Measurements from ENCODE around the gene RIMS1.
"Not testable (repeated sequence)": the region's sequence is repeated elsewhere in the genome, so short reads cannot be mapped to it uniquely, and the experiment has no call there.

RIMS1 gene

GRCh38 chr6:71908162-71908765, 21.9 kb downstream of the RIMS1 start:
- Mint-ChIP-seq H3K4me1 (ENCODE audit: low read depth) (no peaks in the 10 kb centered on the region), H3K36me3 (ENCODE audit: low read depth) (no peaks in the 10 kb centered on the region), H3K27ac (no peak overlapping the region), H3K9me3 (no peaks in the 10 kb centered on the region), H3K27me3 (ENCODE audit: low read depth) (no peaks in the 10 kb centered on the region), H3K4me3 (no peak overlapping the region)

DNA sequence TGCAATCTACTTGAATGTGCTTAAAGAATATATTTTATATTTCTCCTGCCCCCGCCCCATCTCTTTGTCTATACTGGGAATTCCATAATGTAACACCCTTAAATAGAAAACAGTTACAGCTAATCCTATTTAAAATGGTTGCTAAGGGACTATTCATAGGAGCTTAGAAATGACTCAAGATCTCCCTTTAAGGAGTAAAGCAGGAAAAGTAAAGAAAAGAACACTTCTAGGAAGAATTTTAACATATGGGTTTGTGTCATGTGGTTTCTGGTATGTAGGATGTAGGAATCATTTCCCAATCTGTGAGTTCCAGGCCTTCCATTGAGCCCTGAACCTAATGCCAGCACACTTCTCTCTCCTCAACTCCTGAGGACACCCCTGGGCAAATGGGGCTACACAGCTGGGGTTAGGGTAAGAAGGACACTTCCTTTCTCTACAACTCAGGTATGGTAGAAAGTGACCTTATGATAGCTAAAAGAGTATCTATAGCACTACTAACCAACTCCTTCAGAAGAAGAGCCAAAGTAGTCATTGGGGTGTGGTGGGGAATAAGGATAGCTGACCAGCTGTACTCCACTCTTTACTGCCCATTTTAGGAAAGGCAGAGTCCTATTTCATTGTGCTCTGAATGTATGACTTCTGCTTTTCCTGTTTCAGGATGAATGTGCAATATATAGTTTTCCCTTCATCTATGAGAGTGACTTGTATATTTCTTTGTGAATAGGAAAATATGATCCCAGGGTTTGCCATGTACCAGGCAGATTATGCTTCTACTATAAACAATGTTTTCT, 27.3 kb downstream of the RIMS1 start:
- H3K27me3 Mint-ChIP-seq (ENCODE audit: low read depth): no peaks in the 10 kb centered on the region
- H3K27ac Mint-ChIP-seq: no peak overlapping the region
- H3K4me1 Mint-ChIP-seq (ENCODE audit: low read depth): no peaks in the 10 kb centered on the region
- no peaks in the 10 kb centered on the region for H3K36me3 Mint-ChIP-seq (ENCODE audit: low read depth)
- no peak overlapping the region for H3K4me3 Mint-ChIP-seq
- H3K9me3 Mint-ChIP-seq: no peaks in the 10 kb centered on the region

DNA sequence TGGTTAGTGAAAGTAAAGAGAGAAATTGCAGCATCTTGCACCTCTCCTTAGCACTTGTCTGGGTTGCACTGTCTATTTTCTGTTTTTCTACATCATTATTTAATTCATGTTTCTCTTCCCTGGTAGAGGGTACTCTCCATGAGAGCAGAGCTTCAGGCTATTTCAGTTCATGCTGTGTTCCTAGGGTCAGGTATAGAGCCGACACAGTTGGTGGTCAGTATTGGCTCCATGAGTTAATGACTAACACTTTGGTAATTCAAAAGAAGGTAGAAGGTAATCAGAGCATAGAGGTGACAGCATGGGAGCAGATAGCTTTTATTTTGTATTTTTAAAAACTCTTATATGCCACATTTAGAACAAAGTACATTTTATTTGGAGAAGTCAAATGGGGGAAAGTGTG, 42.7 kb downstream of the RIMS1 start:
- Mint-ChIP-seq H3K27ac (no peak overlapping the region), H3K9me3 (no peaks in the 10 kb centered on the region), H3K36me3 (ENCODE audit: low read depth) (no peaks in the 10 kb centered on the region), H3K4me1 (ENCODE audit: low read depth) (no peaks in the 10 kb centered on the region), H3K27me3 (ENCODE audit: low read depth) (no peaks in the 10 kb centered on the region), H3K4me3 (no peak overlapping the region)

DNA sequence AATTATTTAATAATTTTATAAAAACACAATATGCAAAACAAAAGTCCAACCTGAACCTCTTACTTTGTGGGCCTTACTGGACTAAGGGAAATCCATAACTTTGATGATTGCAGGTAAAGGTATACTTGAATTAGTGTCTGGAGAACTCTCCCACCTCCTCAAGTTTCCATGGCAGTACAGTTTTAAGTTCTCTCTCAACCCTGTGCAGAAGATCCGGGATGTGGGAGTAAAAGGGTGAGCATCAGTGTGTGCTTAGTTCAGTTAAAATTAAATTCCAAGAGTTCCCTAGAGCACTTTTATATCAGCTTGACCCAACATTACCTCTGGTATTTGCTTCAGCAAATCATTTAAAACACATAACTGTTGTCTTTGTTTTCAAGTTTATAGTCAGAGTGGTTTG, 47.5 kb downstream of the RIMS1 start:
- H3K36me3 Mint-ChIP-seq (ENCODE audit: low read depth): no peaks in the 10 kb centered on the region
- no peak overlapping the region for H3K4me3 Mint-ChIP-seq
- no peak overlapping the region for H3K27ac Mint-ChIP-seq
- H3K4me1 Mint-ChIP-seq (ENCODE audit: low read depth): no peaks in the 10 kb centered on the region
- H3K27me3 Mint-ChIP-seq (ENCODE audit: low read depth): no peaks in the 10 kb centered on the region
- H3K9me3 Mint-ChIP-seq: no peaks in the 10 kb centered on the region

DNA sequence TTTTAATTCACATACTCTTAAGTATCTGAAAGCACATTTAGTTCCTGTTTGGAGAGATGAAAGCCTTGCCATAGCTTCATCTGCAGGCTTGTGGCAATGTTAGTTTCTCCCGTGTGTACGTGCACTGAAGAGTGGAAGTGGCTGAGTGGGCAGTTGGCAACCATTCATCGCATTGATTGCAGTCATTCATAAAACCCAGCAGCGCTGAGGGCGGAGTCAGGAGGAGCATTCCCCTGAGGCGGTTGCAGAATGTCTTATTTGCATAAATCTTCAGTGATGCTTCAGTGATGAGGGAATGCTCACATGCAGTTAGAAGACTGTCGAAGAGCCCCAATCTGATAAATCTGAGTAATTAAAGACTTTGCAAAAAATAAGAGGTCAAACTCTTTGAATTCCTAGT, 79.1 kb downstream of the RIMS1 start:
- H3K4me1 Mint-ChIP-seq (ENCODE audit: low read depth): no peaks in the 10 kb centered on the region
- H3K9me3 Mint-ChIP-seq: no peaks in the 10 kb centered on the region
- H3K36me3 Mint-ChIP-seq (ENCODE audit: low read depth): no peaks in the 10 kb centered on the region
- H3K27me3 Mint-ChIP-seq (ENCODE audit: low read depth): no peaks in the 10 kb centered on the region
- no peak overlapping the region for H3K4me3 Mint-ChIP-seq
- H3K27ac Mint-ChIP-seq: no peak overlapping the region

- Mint-ChIP-seq H3K9me3 (no peaks in the 10 kb centered on the region), H3K4me3 (no peak overlapping the region), H3K36me3 (ENCODE audit: low read depth) (no peaks in the 10 kb centered on the region), H3K4me1 (ENCODE audit: low read depth) (no peaks in the 10 kb centered on the region), H3K27ac (no peak overlapping the region), H3K27me3 (ENCODE audit: low read depth) (no peaks in the 10 kb centered on the region)
Observed at GRCh38 chr6:71967436-71967835, 81.1 kb downstream of the RIMS1 start.

GRCh38 chr6:71977884-71978283, 91.5 kb downstream of the RIMS1 start:
- Mint-ChIP-seq H3K4me1 (ENCODE audit: low read depth) (no peaks in the 10 kb centered on the region), H3K27ac (no peak overlapping the region), H3K4me3 (no peak overlapping the region), H3K27me3 (ENCODE audit: low read depth) (no peaks in the 10 kb centered on the region), H3K9me3 (no peaks in the 10 kb centered on the region), H3K36me3 (ENCODE audit: low read depth) (no peaks in the 10 kb centered on the region)

DNA sequence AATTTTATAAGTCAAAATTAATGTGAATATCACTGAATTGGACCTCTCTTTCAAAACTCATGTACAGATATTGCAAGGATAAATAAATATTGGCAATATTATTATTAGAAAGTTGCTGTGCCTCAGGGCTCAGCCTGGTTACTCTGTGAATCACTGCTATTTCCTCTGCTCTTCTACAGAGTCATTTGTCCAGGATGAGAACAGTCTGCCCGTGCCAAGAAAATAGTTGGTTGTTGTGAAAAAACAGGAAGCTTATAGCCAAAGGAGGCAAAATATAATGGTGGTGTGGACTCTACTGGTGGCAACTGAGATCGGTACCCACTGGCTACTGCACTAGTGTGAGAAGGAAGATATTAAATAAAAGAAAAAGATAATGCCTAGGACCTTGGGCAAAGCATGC, 93.6 kb downstream of the RIMS1 start:
- Mint-ChIP-seq H3K4me1 (ENCODE audit: low read depth) (no peaks in the 10 kb centered on the region), H3K4me3 (no peak overlapping the region), H3K36me3 (ENCODE audit: low read depth) (no peaks in the 10 kb centered on the region), H3K9me3 (no peaks in the 10 kb centered on the region), H3K27me3 (ENCODE audit: low read depth) (no peaks in the 10 kb centered on the region), H3K27ac (no peak overlapping the region)

DNA sequence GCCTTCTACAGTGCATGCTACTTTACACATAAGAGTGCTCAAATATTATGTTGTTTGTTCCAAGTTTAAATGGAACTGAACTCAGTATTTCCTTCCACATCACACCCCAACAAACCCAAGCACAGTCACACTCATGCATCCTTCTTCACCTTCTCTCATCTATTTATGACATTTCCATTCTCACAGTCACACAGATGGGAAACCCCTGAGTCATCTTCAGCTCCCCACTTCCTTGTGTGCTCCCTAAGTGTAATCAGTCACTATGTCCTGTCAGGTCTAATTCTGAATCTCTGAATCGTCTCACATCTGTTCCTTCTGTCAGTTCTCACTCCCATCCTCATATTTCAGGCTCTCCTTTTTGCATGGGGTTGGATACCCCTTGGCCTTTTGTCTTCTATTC, 96.0 kb downstream of the RIMS1 start:
- no peaks in the 10 kb centered on the region for H3K27me3 Mint-ChIP-seq (ENCODE audit: low read depth)
- no peak overlapping the region for H3K27ac Mint-ChIP-seq
- no peak overlapping the region for H3K4me3 Mint-ChIP-seq
- H3K4me1 Mint-ChIP-seq (ENCODE audit: low read depth): no peaks in the 10 kb centered on the region
- H3K9me3 Mint-ChIP-seq: no peaks in the 10 kb centered on the region
- no peaks in the 10 kb centered on the region for H3K36me3 Mint-ChIP-seq (ENCODE audit: low read depth)

- H3K36me3 Mint-ChIP-seq (ENCODE audit: low read depth): no peaks in the 10 kb centered on the region
- no peaks in the 10 kb centered on the region for H3K9me3 Mint-ChIP-seq
- no peak overlapping the region for H3K4me3 Mint-ChIP-seq
- no peaks in the 10 kb centered on the region for H3K27me3 Mint-ChIP-seq (ENCODE audit: low read depth)
- H3K27ac Mint-ChIP-seq: no peak overlapping the region
- no peaks in the 10 kb centered on the region for H3K4me1 Mint-ChIP-seq (ENCODE audit: low read depth)
Observed at GRCh38 chr6:71983131-71983530, 96.8 kb downstream of the RIMS1 start.

GRCh38 chr6:71994705-71995271, 108.4 kb downstream of the RIMS1 start:
- Mint-ChIP-seq H3K27me3 (ENCODE audit: low read depth) (no peaks in the 10 kb centered on the region), H3K4me3 (no peak overlapping the region), H3K9me3 (no peaks in the 10 kb centered on the region), H3K4me1 (ENCODE audit: low read depth) (no peaks in the 10 kb centered on the region), H3K36me3 (ENCODE audit: low read depth) (no peaks in the 10 kb centered on the region), H3K27ac (no peak overlapping the region)

DNA sequence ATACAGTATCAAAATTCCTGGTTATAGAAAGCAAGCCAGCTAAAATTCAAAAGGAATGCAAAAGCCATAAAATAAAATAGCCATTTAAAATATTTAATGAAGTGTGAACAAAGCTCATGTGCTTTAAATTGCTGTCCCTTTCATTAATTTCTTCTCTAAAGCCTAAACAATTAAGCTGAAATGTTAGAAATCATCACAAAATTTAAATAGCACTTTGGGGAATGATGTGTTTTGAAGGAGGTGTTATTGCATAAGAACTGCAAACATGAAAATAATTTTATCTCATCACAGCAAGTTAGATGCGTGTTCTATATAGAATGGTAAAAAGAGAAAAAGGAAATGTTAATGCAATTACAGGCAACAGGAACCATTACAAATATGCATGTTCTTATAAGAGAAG, 111.0 kb downstream of the RIMS1 start:
- Mint-ChIP-seq H3K9me3 (no peaks in the 10 kb centered on the region), H3K27me3 (ENCODE audit: low read depth) (no peaks in the 10 kb centered on the region), H3K36me3 (ENCODE audit: low read depth) (no peaks in the 10 kb centered on the region), H3K27ac (no peak overlapping the region), H3K4me3 (no peak overlapping the region), H3K4me1 (ENCODE audit: low read depth) (no peaks in the 10 kb centered on the region)

GRCh38 chr6:72002415-72002814, 116.1 kb downstream of the RIMS1 start:
- Mint-ChIP-seq H3K27ac (no peak overlapping the region), H3K4me1 (ENCODE audit: low read depth) (no peaks in the 10 kb centered on the region), H3K4me3 (no peak overlapping the region), H3K27me3 (ENCODE audit: low read depth) (no peaks in the 10 kb centered on the region), H3K36me3 (ENCODE audit: low read depth) (no peaks in the 10 kb centered on the region), H3K9me3 (peaks cover 4% of the 10 kb centered on the region)

DNA sequence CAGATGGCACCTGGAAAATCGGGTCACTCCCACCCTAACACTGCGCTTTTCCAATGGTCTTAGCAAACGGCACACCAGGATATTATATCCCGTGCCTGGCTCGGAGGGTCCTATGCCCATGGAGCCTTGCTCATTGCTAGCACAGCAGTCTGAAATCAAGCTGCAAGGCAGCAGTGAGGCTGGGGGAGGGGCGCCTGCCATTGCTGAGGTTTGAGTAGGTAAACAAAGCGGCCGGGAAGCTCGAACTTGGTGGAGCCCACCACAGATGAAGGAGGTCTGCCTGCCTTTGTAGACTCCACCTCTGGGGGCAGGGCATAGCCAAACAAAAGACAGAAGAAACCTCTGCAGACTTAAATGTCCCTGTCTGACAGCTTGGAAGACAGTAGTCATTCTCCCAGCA, 120.2 kb downstream of the RIMS1 start:
- H3K9me3 Mint-ChIP-seq; H3K36me3 Mint-ChIP-seq (ENCODE audit: low read depth); H3K27ac Mint-ChIP-seq; H3K27me3 Mint-ChIP-seq (ENCODE audit: low read depth); H3K4me1 Mint-ChIP-seq (ENCODE audit: low read depth); H3K4me3 Mint-ChIP-seq: not testable (repeated sequence)

DNA sequence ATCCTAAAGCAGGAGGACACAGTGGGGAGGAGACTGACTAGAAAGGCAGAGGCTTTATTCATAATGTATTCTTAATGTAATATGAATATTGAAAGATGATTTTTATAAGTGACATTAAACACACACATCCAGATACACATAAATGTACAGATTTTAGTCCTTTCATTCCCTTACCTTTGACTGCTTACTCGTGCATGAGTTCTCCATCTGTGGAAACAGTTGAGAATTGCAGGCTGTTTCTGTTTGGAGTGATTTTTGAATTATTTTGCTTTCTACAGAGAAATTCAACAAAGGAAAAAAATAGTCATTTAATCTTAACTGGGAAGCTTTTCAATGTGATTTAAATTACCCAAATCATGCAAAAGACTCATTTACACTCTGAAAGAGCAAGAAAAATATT, 136.5 kb downstream of the RIMS1 start:
- H3K27me3 Mint-ChIP-seq (ENCODE audit: low read depth): no peaks in the 10 kb centered on the region
- no peaks in the 10 kb centered on the region for H3K9me3 Mint-ChIP-seq
- no peak overlapping the region for H3K27ac Mint-ChIP-seq
- H3K36me3 Mint-ChIP-seq (ENCODE audit: low read depth): no peaks in the 10 kb centered on the region
- no peak overlapping the region for H3K4me3 Mint-ChIP-seq
- H3K4me1 Mint-ChIP-seq (ENCODE audit: low read depth): no peaks in the 10 kb centered on the region
